Loucy (cell line): Measurements from ENCODE around the gene RHEX.
"Not testable (repeated sequence)": the region's sequence is repeated elsewhere in the genome, so short reads cannot be mapped to it uniquely, and the experiment has no call there.

Experiments
- H2AFZ ChIP-seq: fragments of 200-600 bp; sonication (generic); 2 replicates; pipeline ENCODE4 v1.6.0; 2016; ENCODE audit warnings: antibody characterized with exemption, mild to moderate bottlenecking, low read length, moderate library complexity
- H3F3A ChIP-seq: fragments of 200-600 bp; 2 replicates; pipeline ENCODE4 v1.6.0; 2016; ENCODE audit warnings: antibody characterized with exemption, low read depth, mild to moderate bottlenecking
- H3K27me3 ChIP-seq: fragments of 200-600 bp; sonication (generic); 2 replicates; pipeline ENCODE4 v1.6.1; 2014; ENCODE audit warnings: low read length, mild to moderate bottlenecking; ENCODE audit not compliant: insufficient read depth, poor library complexity, severe bottlenecking
- H3K36me3 ChIP-seq: fragments of 200-600 bp; sonication (generic); 2 replicates; pipeline ENCODE4 v1.6.1; 2016; ENCODE audit warnings: low read length; ENCODE audit not compliant: insufficient read depth
- H3K4me1 ChIP-seq: fragments of 200-600 bp; sonication (generic); 2 replicates; pipeline ENCODE4 v1.5.1; 2014; ENCODE audit warnings: low read length, mild to moderate bottlenecking; ENCODE audit not compliant: insufficient read depth, poor library complexity, severe bottlenecking
- H3K4me2 ChIP-seq: fragments of 200-600 bp; sonication (generic); 2 replicates; pipeline ENCODE4 v1.6.0; 2014; ENCODE audit warnings: antibody characterized with exemption, low read length, low read depth, mild to moderate bottlenecking; ENCODE audit not compliant: poor library complexity, severe bottlenecking
- H3K4me3 ChIP-seq: fragments of 200-600 bp; sonication (generic); 2 replicates; pipeline ENCODE4 v1.5.1; 2014; ENCODE audit warnings: low read length, mild to moderate bottlenecking, mixed read lengths; ENCODE audit not compliant: poor library complexity, severe bottlenecking
- H3K79me2 ChIP-seq: fragments of 200-600 bp; sonication (generic); 2 replicates; pipeline ENCODE4 v1.6.1; 2014; ENCODE audit warnings: low read length; ENCODE audit not compliant: insufficient read depth
- H3K9ac ChIP-seq: fragments of 200-600 bp; sonication (generic); 2 replicates; pipeline ENCODE4 v1.6.0; 2014; ENCODE audit warnings: mild to moderate bottlenecking, low read depth, low read length, moderate library complexity; ENCODE audit not compliant: poor library complexity, severe bottlenecking
- H3K9me2 ChIP-seq: fragments of 200-600 bp; sonication (generic); replicated peaks from 2 replicates; pipeline ENCODE4 v1.6.1; 2016; ENCODE audit warnings: low read depth, low read length, mixed read lengths
- H3K9me3 ChIP-seq: fragments of 200-600 bp; sonication (generic); 2 replicates; pipeline ENCODE4 v1.6.1; 2014; ENCODE audit warnings: mild to moderate bottlenecking, antibody characterized with exemption, low read length, low read depth; ENCODE audit not compliant: insufficient read depth
- H4K20me1 ChIP-seq: fragments of 200-600 bp; sonication (generic); 2 replicates; pipeline ENCODE4 v1.6.0; 2014; ENCODE audit warnings: antibody characterized with exemption, low read length, mild to moderate bottlenecking; ENCODE audit not compliant: insufficient read depth, poor library complexity, severe bottlenecking
- EZH2phosphoT487 ChIP-seq: fragments of 200-600 bp; IDR thresholded peaks from 2 replicates; pipeline ENCODE4 v1.6.1; 2018; ENCODE audit warnings: antibody characterized with exemption, mild to moderate bottlenecking, moderate library complexity, borderline replicate concordance
- TF ChIP-seq, protein P1 (sequence below): fragments of 200-600 bp; sonication (generic); conservative IDR thresholded peaks from 2 replicates; pipeline ENCODE4 v1.5.1; 2014; ENCODE audit warnings: mild to moderate bottlenecking, antibody characterized with exemption, low read length

The RHEX gene

DNA sequence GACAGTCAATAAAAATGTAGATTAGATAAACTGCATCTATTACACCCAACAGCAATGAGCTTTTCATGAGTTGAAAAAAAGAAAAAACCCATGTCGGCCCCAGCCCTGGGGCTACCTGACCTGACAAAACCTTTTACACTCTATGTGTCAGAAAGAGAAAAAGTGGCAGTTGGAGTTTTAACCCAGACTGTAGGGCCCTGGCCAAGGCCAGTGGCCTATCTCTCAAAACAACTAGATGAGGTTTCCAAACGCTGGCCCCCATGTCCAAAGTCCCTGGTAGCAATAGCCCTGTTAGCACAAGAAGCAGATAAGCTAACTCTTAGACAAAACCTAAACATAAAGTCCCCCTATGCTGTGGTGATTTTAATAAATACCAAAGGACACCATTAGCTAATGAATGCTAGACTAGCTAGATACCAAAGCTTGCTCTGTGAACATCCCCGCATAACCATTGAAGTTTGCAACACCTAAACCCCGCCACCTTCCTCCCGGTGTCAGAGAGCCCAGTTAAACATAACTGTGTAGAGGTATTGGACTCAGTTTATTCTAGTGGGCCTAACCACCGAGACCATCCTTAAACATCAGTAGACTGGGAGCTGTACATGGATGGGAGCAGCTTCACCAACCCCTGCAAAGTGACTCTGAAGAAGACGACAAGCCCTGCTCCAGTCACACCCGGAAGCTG, 2.8 kb downstream of the RHEX start:
- peaks cover 45% of the 10 kb centered on the region for H3K4me1 ChIP-seq
- H3F3A ChIP-seq, H3K9ac ChIP-seq, H2AFZ ChIP-seq, H3K27me3 ChIP-seq, H4K20me1 ChIP-seq, H3K9me2 ChIP-seq, H3K9me3 ChIP-seq, H3K4me2 ChIP-seq, H3K4me3 ChIP-seq: not testable (repeated sequence)
- peaks cover 23% of the 10 kb centered on the region; the same call in 1 of the 2 replicates for H3K79me2 ChIP-seq
- peaks cover 51% of the 10 kb centered on the region for H3K36me3 ChIP-seq

DNA sequence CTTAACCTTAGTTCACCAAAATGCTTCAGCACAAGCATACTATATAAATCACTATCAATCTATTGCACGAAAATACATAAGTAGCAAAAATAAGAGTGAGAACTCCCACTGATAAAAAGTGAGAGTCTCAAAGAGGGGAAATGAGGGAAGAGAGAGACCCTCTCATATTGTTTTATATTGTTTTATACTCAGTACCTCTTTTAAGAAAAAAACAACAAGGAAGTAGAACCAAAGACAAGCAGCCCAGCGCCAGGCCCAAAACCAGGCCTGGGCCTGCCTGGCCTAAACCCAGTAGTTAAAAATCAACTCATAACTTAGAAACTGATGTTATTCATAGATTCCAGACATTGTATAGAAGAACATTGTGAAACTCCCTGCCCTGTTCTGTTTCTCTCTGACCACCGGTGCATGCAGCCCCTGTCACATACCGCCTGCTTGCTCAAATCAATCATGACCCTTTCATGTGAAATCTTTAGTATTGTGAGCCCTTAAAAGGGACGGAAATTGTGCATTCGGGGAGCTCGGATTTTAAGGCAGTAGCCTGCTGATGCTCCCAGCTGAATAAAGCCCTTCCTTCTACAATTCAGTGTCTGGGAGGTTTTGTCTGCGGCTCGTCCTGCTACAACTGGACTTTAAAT, 5.4 kb downstream of the RHEX start:
- H3K79me2 ChIP-seq, H3K9me3 ChIP-seq, H2AFZ ChIP-seq, H3K9ac ChIP-seq, H3K4me3 ChIP-seq, H3K4me2 ChIP-seq, H3K27me3 ChIP-seq, H3F3A ChIP-seq, H4K20me1 ChIP-seq, H3K9me2 ChIP-seq: not testable (repeated sequence)
- H3K4me1 ChIP-seq = peaks cover 32% of the 10 kb centered on the region
- peaks cover 40% of the 10 kb centered on the region for H3K36me3 ChIP-seq

DNA sequence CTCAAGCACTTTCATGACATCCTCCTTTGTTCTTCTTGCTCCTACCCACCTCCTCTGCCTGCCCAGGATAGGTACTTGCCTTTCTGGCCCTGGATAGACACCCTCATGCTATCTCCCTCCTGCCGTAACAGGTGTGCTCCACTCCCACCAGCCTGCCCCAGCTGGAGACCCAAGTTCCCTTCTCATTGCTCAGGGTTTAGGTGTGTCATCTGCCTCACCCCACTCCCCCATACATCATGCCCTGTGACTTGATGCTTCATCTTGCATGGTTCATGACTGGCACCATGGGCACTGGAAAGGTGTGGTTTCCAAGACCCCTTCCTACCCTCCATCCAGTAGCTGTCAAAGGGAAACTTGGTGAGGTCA, 5.9 kb downstream of the RHEX start:
- Histone ChIP-seq H2AFZ (no peak overlapping the region), H3K4me2 (peak overlapping the region; percentile 36), H3K4me1 (peaks cover 27% of the 10 kb centered on the region), H3K9me2 (no peaks in the 10 kb centered on the region), H3K79me2 (0 out of 2 replicates have a peak, but pooled peaks cover under 1% of the 10 kb centered on the region), H3K4me3 (no peak overlapping the region), H3K9ac (peak overlapping the region; percentile 18), H3K36me3 (peaks cover 35% of the 10 kb centered on the region), H3K9me3 (no peaks in the 10 kb centered on the region), H4K20me1 (peaks cover under 1% of the 10 kb centered on the region), H3K27me3 (no peaks in the 10 kb centered on the region), H3F3A (no peaks in the 10 kb centered on the region)
- TF ChIP-seq, protein P1, sequence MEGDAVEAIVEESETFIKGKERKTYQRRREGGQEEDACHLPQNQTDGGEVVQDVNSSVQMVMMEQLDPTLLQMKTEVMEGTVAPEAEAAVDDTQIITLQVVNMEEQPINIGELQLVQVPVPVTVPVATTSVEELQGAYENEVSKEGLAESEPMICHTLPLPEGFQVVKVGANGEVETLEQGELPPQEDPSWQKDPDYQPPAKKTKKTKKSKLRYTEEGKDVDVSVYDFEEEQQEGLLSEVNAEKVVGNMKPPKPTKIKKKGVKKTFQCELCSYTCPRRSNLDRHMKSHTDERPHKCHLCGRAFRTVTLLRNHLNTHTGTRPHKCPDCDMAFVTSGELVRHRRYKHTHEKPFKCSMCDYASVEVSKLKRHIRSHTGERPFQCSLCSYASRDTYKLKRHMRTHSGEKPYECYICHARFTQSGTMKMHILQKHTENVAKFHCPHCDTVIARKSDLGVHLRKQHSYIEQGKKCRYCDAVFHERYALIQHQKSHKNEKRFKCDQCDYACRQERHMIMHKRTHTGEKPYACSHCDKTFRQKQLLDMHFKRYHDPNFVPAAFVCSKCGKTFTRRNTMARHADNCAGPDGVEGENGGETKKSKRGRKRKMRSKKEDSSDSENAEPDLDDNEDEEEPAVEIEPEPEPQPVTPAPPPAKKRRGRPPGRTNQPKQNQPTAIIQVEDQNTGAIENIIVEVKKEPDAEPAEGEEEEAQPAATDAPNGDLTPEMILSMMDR = no peak
- TF ChIP-seq EZH2phosphoT487 = no peak

DNA sequence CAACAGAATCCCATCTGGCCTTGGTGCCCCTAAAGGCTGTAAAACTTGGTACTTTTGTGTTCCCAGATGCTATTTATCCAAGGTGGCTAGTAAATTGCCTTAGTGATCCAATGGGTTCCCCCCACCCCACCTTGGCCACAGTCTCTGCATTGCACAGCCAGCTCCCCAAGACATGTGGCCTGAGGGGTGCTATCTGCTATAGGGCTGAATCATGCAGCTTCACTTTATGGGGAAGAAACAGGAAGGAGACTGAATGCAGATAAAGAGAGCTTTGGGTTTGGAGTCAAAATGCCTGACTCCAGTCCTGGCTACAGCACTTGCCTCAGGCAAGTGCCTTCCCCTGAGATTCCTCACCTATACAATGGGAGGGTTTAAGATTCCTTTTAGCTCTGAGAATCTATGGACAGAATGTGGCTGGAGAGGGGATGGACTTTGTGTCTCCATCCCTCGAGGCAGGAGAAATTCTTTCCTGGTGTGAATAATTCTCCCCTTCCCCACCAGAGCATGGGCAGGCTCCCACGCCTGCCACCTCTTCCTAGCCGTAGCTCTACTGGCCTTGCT, 6.5 kb downstream of the RHEX start:
- Histone ChIP-seq H3F3A (no peaks in the 10 kb centered on the region), H3K9me2 (no peaks in the 10 kb centered on the region), H4K20me1 (no peaks in the 10 kb centered on the region), H3K4me1 (peaks cover 22% of the 10 kb centered on the region), H3K9ac (peak overlapping the region; percentile 18), H2AFZ (no peak overlapping the region), H3K4me3 (no peak overlapping the region), H3K9me3 (no peaks in the 10 kb centered on the region), H3K4me2 (peak overlapping the region; percentile 36), H3K79me2 (no peaks in the 10 kb centered on the region), H3K27me3 (no peaks in the 10 kb centered on the region), H3K36me3 (peaks cover 35% of the 10 kb centered on the region)
- TF ChIP-seq EZH2phosphoT487 = no peak
- TF ChIP-seq, protein P1 = no peak
